ENCODE measurements around the gene CNKSR3.

Gene CNKSR3

GRCh38 chr6:154390034-154390433 lies 120.5 kb downstream of the CNKSR3 start:
- Histone ChIP-seq H3K9ac (ENCODE audit: low read depth in 1 of 2, low read length in 2 of 2) (no peak overlapping the region), H3K4me1 (ENCODE audit: control insufficient read depth in 2 of 2, insufficient read depth in 2 of 2, low read length in 2 of 2) (no peaks in the 10 kb centered on the region), H3K27ac (ENCODE audit: low read depth in 2 of 2, low read length in 2 of 2) (no peak overlapping the region), H3K4me3 (ENCODE audit: low read length in 2 of 2) (no peak overlapping the region), H3K27me3 (ENCODE audit: control insufficient read depth in 2 of 2, insufficient read depth in 2 of 2, low read length in 2 of 2) (no peaks in the 10 kb centered on the region), H3K9me3 (ENCODE audit: control insufficient read depth in 2 of 2, low read length in 2 of 2) (no peaks in the 10 kb centered on the region), H3K36me3 (ENCODE audit: control insufficient read depth in 2 of 2, insufficient read depth in 2 of 2, low read length in 2 of 2) (no peaks in the 10 kb centered on the region)

GRCh38 chr6:154388803-154389202 lies 121.7 kb downstream of the CNKSR3 start:
- H3K9ac ChIP-seq (ENCODE audit: low read depth in 1 of 2, low read length in 2 of 2) = no peak overlapping the region
- H3K36me3 ChIP-seq (ENCODE audit: control insufficient read depth in 2 of 2, insufficient read depth in 2 of 2, low read length in 2 of 2) = no peaks in the 10 kb centered on the region
- H3K4me1 ChIP-seq (ENCODE audit: control insufficient read depth in 2 of 2, insufficient read depth in 2 of 2, low read length in 2 of 2) = no peaks in the 10 kb centered on the region
- H3K9me3 ChIP-seq (ENCODE audit: control insufficient read depth in 2 of 2, low read length in 2 of 2) = no peaks in the 10 kb centered on the region
- no peaks in the 10 kb centered on the region for H3K27me3 ChIP-seq (ENCODE audit: control insufficient read depth in 2 of 2, insufficient read depth in 2 of 2, low read length in 2 of 2)
- H3K27ac ChIP-seq (ENCODE audit: low read depth in 2 of 2, low read length in 2 of 2) = no peak overlapping the region
- no peak overlapping the region for H3K4me3 ChIP-seq (ENCODE audit: low read length in 2 of 2)

GRCh38 chr6:154386848-154387717 lies 123.4 kb downstream of the CNKSR3 start:
- H3K27me3 ChIP-seq (ENCODE audit: control insufficient read depth in 2 of 2, insufficient read depth in 2 of 2, low read length in 2 of 2) = no peaks in the 10 kb centered on the region
- peaks cover 0 to 3% of the 10 kb centered on the region in 2 donors for H3K9me3 ChIP-seq (ENCODE audit: control insufficient read depth in 2 of 2, low read length in 2 of 2)
- H3K9ac ChIP-seq (ENCODE audit: low read depth in 1 of 2, low read length in 2 of 2) = no peak overlapping the region
- H3K36me3 ChIP-seq (ENCODE audit: control insufficient read depth in 2 of 2, insufficient read depth in 2 of 2, low read length in 2 of 2) = no peaks in the 10 kb centered on the region
- no peaks in the 10 kb centered on the region for H3K4me1 ChIP-seq (ENCODE audit: control insufficient read depth in 2 of 2, insufficient read depth in 2 of 2, low read length in 2 of 2)
- no peak overlapping the region for H3K27ac ChIP-seq (ENCODE audit: low read depth in 2 of 2, low read length in 2 of 2)
- H3K4me3 ChIP-seq (ENCODE audit: low read length in 2 of 2) = no peak overlapping the region

- Histone ChIP-seq H3K9ac (ENCODE audit: low read depth in 1 of 2, low read length in 2 of 2) (no peak overlapping the region), H3K9me3 (ENCODE audit: control insufficient read depth in 2 of 2, low read length in 2 of 2) (peaks cover 0 to 3% of the 10 kb centered on the region in 2 donors), H3K4me3 (ENCODE audit: low read length in 2 of 2) (no peak overlapping the region), H3K27ac (ENCODE audit: low read depth in 2 of 2, low read length in 2 of 2) (no peak overlapping the region), H3K36me3 (ENCODE audit: control insufficient read depth in 2 of 2, insufficient read depth in 2 of 2, low read length in 2 of 2) (no peaks in the 10 kb centered on the region), H3K4me1 (ENCODE audit: control insufficient read depth in 2 of 2, insufficient read depth in 2 of 2, low read length in 2 of 2) (no peaks in the 10 kb centered on the region), H3K27me3 (ENCODE audit: control insufficient read depth in 2 of 2, insufficient read depth in 2 of 2, low read length in 2 of 2) (no peaks in the 10 kb centered on the region)
Measured at GRCh38 chr6:154384191-154384590, 126.3 kb downstream of the CNKSR3 start.

GRCh38 chr6:154383273-154383672 lies 127.2 kb downstream of the CNKSR3 start:
- no peaks in the 10 kb centered on the region for H3K36me3 ChIP-seq (ENCODE audit: control insufficient read depth in 2 of 2, insufficient read depth in 2 of 2, low read length in 2 of 2)
- H3K9ac ChIP-seq (ENCODE audit: low read depth in 1 of 2, low read length in 2 of 2) = no peak overlapping the region
- H3K27me3 ChIP-seq (ENCODE audit: control insufficient read depth in 2 of 2, insufficient read depth in 2 of 2, low read length in 2 of 2) = no peaks in the 10 kb centered on the region
- H3K27ac ChIP-seq (ENCODE audit: low read depth in 2 of 2, low read length in 2 of 2) = no peak overlapping the region
- H3K4me1 ChIP-seq (ENCODE audit: control insufficient read depth in 2 of 2, insufficient read depth in 2 of 2, low read length in 2 of 2) = no peaks in the 10 kb centered on the region
- peaks cover 0 to 3% of the 10 kb centered on the region in 2 donors for H3K9me3 ChIP-seq (ENCODE audit: control insufficient read depth in 2 of 2, low read length in 2 of 2)
- no peak overlapping the region for H3K4me3 ChIP-seq (ENCODE audit: low read length in 2 of 2)

GRCh38 chr6:154382740-154383139 lies 127.7 kb downstream of the CNKSR3 start:
- H3K4me3 ChIP-seq (ENCODE audit: low read length in 2 of 2) = no peak overlapping the region
- H3K4me1 ChIP-seq (ENCODE audit: control insufficient read depth in 2 of 2, insufficient read depth in 2 of 2, low read length in 2 of 2) = no peaks in the 10 kb centered on the region
- no peaks in the 10 kb centered on the region for H3K36me3 ChIP-seq (ENCODE audit: control insufficient read depth in 2 of 2, insufficient read depth in 2 of 2, low read length in 2 of 2)
- H3K9me3 ChIP-seq (ENCODE audit: control insufficient read depth in 2 of 2, low read length in 2 of 2) = peaks cover 0 to 3% of the 10 kb centered on the region in 2 donors
- H3K27me3 ChIP-seq (ENCODE audit: control insufficient read depth in 2 of 2, insufficient read depth in 2 of 2, low read length in 2 of 2) = no peaks in the 10 kb centered on the region
- H3K9ac ChIP-seq (ENCODE audit: low read depth in 1 of 2, low read length in 2 of 2) = no peak overlapping the region
- no peak overlapping the region for H3K27ac ChIP-seq (ENCODE audit: low read depth in 2 of 2, low read length in 2 of 2)

GRCh38 chr6:154381548-154381947 lies 128.9 kb downstream of the CNKSR3 start:
- Histone ChIP-seq H3K4me3 (ENCODE audit: low read length in 2 of 2) (no peak overlapping the region), H3K9me3 (ENCODE audit: control insufficient read depth in 2 of 2, low read length in 2 of 2) (peaks cover 0 to 3% of the 10 kb centered on the region in 2 donors), H3K27me3 (ENCODE audit: control insufficient read depth in 2 of 2, insufficient read depth in 2 of 2, low read length in 2 of 2) (no peaks in the 10 kb centered on the region), H3K4me1 (ENCODE audit: control insufficient read depth in 2 of 2, insufficient read depth in 2 of 2, low read length in 2 of 2) (no peaks in the 10 kb centered on the region), H3K36me3 (ENCODE audit: control insufficient read depth in 2 of 2, insufficient read depth in 2 of 2, low read length in 2 of 2) (no peaks in the 10 kb centered on the region), H3K27ac (ENCODE audit: low read depth in 2 of 2, low read length in 2 of 2) (no peak overlapping the region), H3K9ac (ENCODE audit: low read depth in 1 of 2, low read length in 2 of 2) (no peak overlapping the region)

- no peak overlapping the region for H3K27ac ChIP-seq (ENCODE audit: low read depth in 2 of 2, low read length in 2 of 2)
- no peak overlapping the region for H3K9ac ChIP-seq (ENCODE audit: low read depth in 1 of 2, low read length in 2 of 2)
- H3K4me3 ChIP-seq (ENCODE audit: low read length in 2 of 2) = no peak overlapping the region
- no peaks in the 10 kb centered on the region for H3K36me3 ChIP-seq (ENCODE audit: control insufficient read depth in 2 of 2, insufficient read depth in 2 of 2, low read length in 2 of 2)
- no peaks in the 10 kb centered on the region for H3K4me1 ChIP-seq (ENCODE audit: control insufficient read depth in 2 of 2, insufficient read depth in 2 of 2, low read length in 2 of 2)
- no peaks in the 10 kb centered on the region for H3K27me3 ChIP-seq (ENCODE audit: control insufficient read depth in 2 of 2, insufficient read depth in 2 of 2, low read length in 2 of 2)
- peaks cover 0 to 3% of the 10 kb centered on the region in 2 donors for H3K9me3 ChIP-seq (ENCODE audit: control insufficient read depth in 2 of 2, low read length in 2 of 2)
Measured at GRCh38 chr6:154380741-154381140, 129.7 kb downstream of the CNKSR3 start.

- peaks cover 0 to 3% of the 10 kb centered on the region in 2 donors for H3K9me3 ChIP-seq (ENCODE audit: control insufficient read depth in 2 of 2, low read length in 2 of 2)
- no peak overlapping the region for H3K27ac ChIP-seq (ENCODE audit: low read depth in 2 of 2, low read length in 2 of 2)
- H3K4me3 ChIP-seq (ENCODE audit: low read length in 2 of 2) = no peak overlapping the region
- H3K9ac ChIP-seq (ENCODE audit: low read depth in 1 of 2, low read length in 2 of 2) = no peak overlapping the region
- no peaks in the 10 kb centered on the region for H3K27me3 ChIP-seq (ENCODE audit: control insufficient read depth in 2 of 2, insufficient read depth in 2 of 2, low read length in 2 of 2)
- H3K4me1 ChIP-seq (ENCODE audit: control insufficient read depth in 2 of 2, insufficient read depth in 2 of 2, low read length in 2 of 2) = no peaks in the 10 kb centered on the region
- H3K36me3 ChIP-seq (ENCODE audit: control insufficient read depth in 2 of 2, insufficient read depth in 2 of 2, low read length in 2 of 2) = no peaks in the 10 kb centered on the region
Measured at GRCh38 chr6:154379585-154379984, 130.9 kb downstream of the CNKSR3 start.

- Histone ChIP-seq H3K27me3 (ENCODE audit: control insufficient read depth in 2 of 2, insufficient read depth in 2 of 2, low read length in 2 of 2) (no peaks in the 10 kb centered on the region), H3K4me3 (ENCODE audit: low read length in 2 of 2) (no peak overlapping the region), H3K4me1 (ENCODE audit: control insufficient read depth in 2 of 2, insufficient read depth in 2 of 2, low read length in 2 of 2) (no peaks in the 10 kb centered on the region), H3K9me3 (ENCODE audit: control insufficient read depth in 2 of 2, low read length in 2 of 2) (peaks cover 0 to 3% of the 10 kb centered on the region in 2 donors), H3K36me3 (ENCODE audit: control insufficient read depth in 2 of 2, insufficient read depth in 2 of 2, low read length in 2 of 2) (no peaks in the 10 kb centered on the region), H3K27ac (ENCODE audit: low read depth in 2 of 2, low read length in 2 of 2) (no peak overlapping the region), H3K9ac (ENCODE audit: low read depth in 1 of 2, low read length in 2 of 2) (no peak overlapping the region)
Measured at GRCh38 chr6:154378518-154378917, 132.0 kb downstream of the CNKSR3 start.
